BE2C (cell line): ENCODE results near the gene NISCH.

ENCODE experiments used
- DNase-seq: peaks from one replicate; pipeline ENCODE4 v3.0.0-alpha.2; 2020
- H3K27me3 ChIP-seq: fragments of 250-450 bp; sonication (Bioruptor Pico); 2 replicates; pipeline ENCODE4 v1.5.1; 2020; ENCODE audit warnings: mild to moderate bottlenecking
- H3K36me3 ChIP-seq: fragments of 250-450 bp; sonication (Bioruptor Pico); 2 replicates; pipeline ENCODE4 v1.5.1; 2020; ENCODE audit warnings: mild to moderate bottlenecking
- H3K4me1 ChIP-seq: fragments of 250-450 bp; sonication (Bioruptor Pico); 2 replicates; pipeline ENCODE4 v1.5.1; 2020
- H3K4me3 ChIP-seq: 2 replicates; pipeline ENCODE4 v1.5.1; 2011; ENCODE audit warnings: low read depth, low read length
- H3K9me3 ChIP-seq: fragments of 250-450 bp; sonication (Bioruptor Pico); 2 replicates; pipeline ENCODE4 v1.5.1; 2020
- CTCF ChIP-seq: IDR thresholded peaks from 2 replicates; pipeline ENCODE4 v1.5.1; 2012; ENCODE audit warnings: mild to moderate bottlenecking, low read depth, low read length

Gene NISCH

GRCh38 chr3:52536369-52537164, 81.2 kb downstream of the NISCH start, which contains the start of gene UQCC5:
Gene UQCC5, plus strand, starts transcription at chr3:52536605. Its CDS starts 151 bp downstream, at chr3:52536756.
- DNase-seq, result peak; percentile 95
- no peaks in the 10 kb centered on the region for H3K27me3 ChIP-seq
- H3K36me3 ChIP-seq, result 0 out of 2 replicates have a peak, but pooled peaks cover 2% of the 10 kb centered on the region
- H3K4me3 ChIP-seq, result peak within 1 kb of the TSS; percentile 83
- H3K9me3 ChIP-seq, result no peaks in the 10 kb centered on the region
- no peak for TF ChIP-seq CTCF
- H3K4me1 ChIP-seq, result 0 out of 2 replicates have a peak, but pooled peaks cover 2% of the 10 kb centered on the region

- Histone ChIP-seq H3K27me3 (no peaks in the 10 kb centered on the region), H3K36me3 (0 out of 2 replicates have a peak, but pooled peaks cover 2% of the 10 kb centered on the region), H3K9me3 (no peaks in the 10 kb centered on the region), H3K4me1 (no peaks in the 10 kb centered on the region), H3K4me3 (peak overlapping the region; percentile 83)
- no peak for TF ChIP-seq CTCF
- DNase-seq, result no peak
Observed at GRCh38 chr3:52537165-52537620, 81.8 kb downstream of the NISCH start.

GRCh38 chr3:52537726-52538421, 82.5 kb downstream of the NISCH start:
- no peak for TF ChIP-seq CTCF
- H3K36me3 ChIP-seq, result 0 out of 2 replicates have a peak, but pooled peaks cover 2% of the 10 kb centered on the region
- no peaks in the 10 kb centered on the region for H3K27me3 ChIP-seq
- H3K4me3 ChIP-seq, result peak overlapping the region; percentile 83
- H3K9me3 ChIP-seq, result no peaks in the 10 kb centered on the region
- H3K4me1 ChIP-seq, result no peaks in the 10 kb centered on the region
- no peak for DNase-seq

- Histone ChIP-seq H3K4me3 (no peak overlapping the region), H3K9me3 (no peaks in the 10 kb centered on the region), H3K4me1 (no peaks in the 10 kb centered on the region), H3K36me3 (0 out of 2 replicates have a peak, but pooled peaks cover 2% of the 10 kb centered on the region), H3K27me3 (no peaks in the 10 kb centered on the region)
- TF ChIP-seq CTCF, result no peak
- no peak for DNase-seq
Observed at GRCh38 chr3:52539010-52539653, 83.7 kb downstream of the NISCH start.

- Histone ChIP-seq H3K9me3 (no peaks in the 10 kb centered on the region), H3K4me1 (no peaks in the 10 kb centered on the region), H3K36me3 (0 out of 2 replicates have a peak, but pooled peaks cover 2% of the 10 kb centered on the region), H3K27me3 (no peaks in the 10 kb centered on the region), H3K4me3 (no peak overlapping the region)
- TF ChIP-seq CTCF, result no peak
- DNase-seq, result no peak
Observed at GRCh38 chr3:52541050-52541449, 85.6 kb downstream of the NISCH start.
